Astrocyte of the cerebellum (primary cell): ENCODE results near the gene SHBG.

ENCODE experiments used
- DNase-seq: peaks from one replicate; pipeline ENCODE4 v3.0.0-alpha.2; 2011; ENCODE audit warnings: low read depth
- H3K4me3 ChIP-seq: 2 replicates; pipeline ENCODE4 v1.5.1; 2011; ENCODE audit warnings: mild to moderate bottlenecking, low read depth, low read length, moderate library complexity
- CTCF ChIP-seq: IDR thresholded peaks from 2 replicates; pipeline ENCODE4 v1.5.1; 2012; ENCODE audit warnings: low read length, low read depth, moderate library complexity, mild to moderate bottlenecking; ENCODE audit errors: missing control alignments
- in situ Hi-C: cut with HindIII; loops from 2 replicates; pipeline ENCODE4 v1.10.0; 2017; ENCODE audit warnings: low sequenced_read_pairs

SHBG gene

GRCh38 chr17:7629939-7630571 is at the start of gene SHBG:
Gene SHBG, plus strand, starts transcription at chr17:7630135. Its CDS starts 38 bp downstream, at chr17:7630173.
- H3K4me3 ChIP-seq, result no peak within 1 kb of the TSS
- in situ Hi-C loops, result no loop called here
- no peak for TF ChIP-seq CTCF
- no peak for DNase-seq

GRCh38 chr17:7580604-7581575 is 49.0 kb upstream of the SHBG start:
- no peak for TF ChIP-seq CTCF
- in situ Hi-C loops, result no loop called here
- no peak for DNase-seq
- H3K4me3 ChIP-seq, result no peak overlapping the region

- TF ChIP-seq CTCF, result no peak
- no peak for DNase-seq
- in situ Hi-C loops, result no loop called here
These were observed 47.3 kb upstream of the SHBG start for GRCh38 chr17:7582396-7583252.

GRCh38 chr17:7583253-7584109 is 46.5 kb upstream of the SHBG start, which contains the start of gene MPDU1:
Gene MPDU1, plus strand, starts transcription at chr17:7583852. Its CDS starts 11 bp downstream, at chr17:7583863.
- no peak for TF ChIP-seq CTCF
- DNase-seq, result peak; percentile 92
- H3K4me3 ChIP-seq, result peak within 1 kb of the TSS; percentile 69
- in situ Hi-C loops, result no loop called here

More at GRCh38 chr17:7582396-7583252, 47.3 kb upstream of the SHBG start:
- peak overlapping the region; percentile 69 for H3K4me3 ChIP-seq

- DNase-seq, result no peak
- TF ChIP-seq CTCF, result no peak
- in situ Hi-C loops, result no loop called here
- H3K4me3 ChIP-seq, result no peak overlapping the region
These were observed 43.1 kb upstream of the SHBG start for GRCh38 chr17:7586673-7587419.
